Esophagus (tissue), 2 donors: ENCODE data around the gene LHX3. TPM values are rescaled to one million over a fixed set of nuclear protein-coding genes. Genes with fewer than 3 reads are reported as not detected.

ENCODE experiments used
- H3K27ac ChIP-seq, 2 donors: one replicate each; pipeline ENCODE4 v1.5.1; 2013; ENCODE audit warnings: low read depth in 2 of 2, mild to moderate bottlenecking in 2 of 2, inconsistent platforms in 1 of 2, low read length in 1 of 2, moderate library complexity in 1 of 2
- H3K27me3 ChIP-seq, 2 donors: one replicate each; pipeline ENCODE4 v1.6.1; 2013; ENCODE audit warnings: low read length in 2 of 2, control low read depth in 1 of 2, mild to moderate bottlenecking in 1 of 2; ENCODE audit not compliant: insufficient read depth in 2 of 2, control insufficient read depth in 1 of 2
- H3K36me3 ChIP-seq, 2 donors: one replicate each; pipeline ENCODE4 v1.6.1; 2013; ENCODE audit warnings: low read length in 1 of 2; ENCODE audit not compliant: control insufficient read depth in 2 of 2, insufficient read depth in 2 of 2
- H3K4me1 ChIP-seq, 2 donors: one replicate each; pipeline ENCODE4 v1.6.1; 2013; ENCODE audit warnings: low read length in 1 of 2; ENCODE audit not compliant: control insufficient read depth in 2 of 2, insufficient read depth in 2 of 2
- H3K4me3 ChIP-seq, 2 donors: one replicate each; pipeline ENCODE4 v1.5.1; 2013; ENCODE audit warnings: low read length in 2 of 2, mild to moderate bottlenecking in 2 of 2, low read depth in 1 of 2, moderate library complexity in 1 of 2
- H3K9me3 ChIP-seq, 2 donors: one replicate each; pipeline ENCODE4 v1.6.1; 2013; ENCODE audit warnings: mild to moderate bottlenecking in 2 of 2, low read depth in 1 of 2, low read length in 1 of 2, moderate library complexity in 1 of 2; ENCODE audit not compliant: control insufficient read depth in 2 of 2, insufficient read depth in 1 of 2
- WGBS, 2 donors: extraction: QIAGEN DNeasy Blood & Tissue Kit; methylation state at CpG; one replicate each; pipeline ENCODE4 v1.1.7; 2013; 5-methylcytosine and 5-hydroxymethylcytosine counted together
- polyA plus RNA-seq, 2 donors: library from polyadenylated mRNA; stranded (reverse); fragments of 200-250 nt; gene quantifications; one replicate each; pipeline ENCODE4 v1.2.3, GENCODE V29; 2013
- donor health status: healthy with polysubstance abuse.
- donor health status: Bipolar disorder and iron deficiency.

Gene LHX3
- polyA plus RNA-seq, 2 donors: not detected

DNA sequence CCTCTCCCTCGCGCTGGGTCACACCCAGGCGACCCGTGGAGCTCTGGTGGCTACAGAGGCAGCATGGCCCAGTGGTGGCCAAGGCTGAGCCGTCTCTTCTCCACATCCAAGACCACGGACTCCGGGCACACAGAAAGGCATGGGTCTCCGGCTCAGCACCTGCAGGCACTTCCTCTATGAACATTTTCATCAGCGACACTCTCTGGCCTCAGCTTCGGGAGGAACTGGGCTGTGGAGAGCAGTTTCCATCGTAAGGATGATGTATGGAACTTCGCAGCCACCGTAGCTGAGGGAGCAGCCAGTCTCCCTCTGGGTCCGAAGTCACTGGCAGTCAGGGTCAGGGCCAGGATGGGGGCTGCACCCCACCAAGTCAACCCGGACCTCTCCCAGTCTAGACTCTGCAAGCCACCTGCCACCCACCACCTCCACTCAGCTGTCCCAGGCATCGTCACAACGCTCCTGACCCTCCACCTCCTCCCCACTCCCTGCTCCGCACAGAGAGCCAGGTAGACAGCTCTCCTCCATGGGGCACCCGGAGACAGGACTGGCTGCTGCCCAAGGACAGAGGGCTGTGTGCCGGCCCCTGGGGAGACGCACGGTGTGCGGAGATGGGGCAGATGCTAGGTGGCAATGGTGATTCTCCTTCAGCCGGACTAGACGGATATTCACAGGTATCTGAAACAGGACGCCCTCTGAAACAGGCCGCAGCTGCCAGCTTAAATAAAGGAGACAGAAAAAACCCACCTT is 31.0 kb upstream of the LHX3 start:
- WGBS, 2 donors: 93% methylated on average over 27 of the region's 27 CpGs
- no peak overlapping the region for H3K27ac ChIP-seq
- H3K27me3 ChIP-seq: no peaks in the 10 kb centered on the region
- no peak overlapping the region for H3K4me3 ChIP-seq
- H3K4me1 ChIP-seq: peaks cover 1 to 2% of the 10 kb centered on the region in 2 donors
- no peaks in the 10 kb centered on the region for H3K9me3 ChIP-seq
- H3K36me3 ChIP-seq: peaks cover 0 to 13% of the 10 kb centered on the region in 2 donors

DNA sequence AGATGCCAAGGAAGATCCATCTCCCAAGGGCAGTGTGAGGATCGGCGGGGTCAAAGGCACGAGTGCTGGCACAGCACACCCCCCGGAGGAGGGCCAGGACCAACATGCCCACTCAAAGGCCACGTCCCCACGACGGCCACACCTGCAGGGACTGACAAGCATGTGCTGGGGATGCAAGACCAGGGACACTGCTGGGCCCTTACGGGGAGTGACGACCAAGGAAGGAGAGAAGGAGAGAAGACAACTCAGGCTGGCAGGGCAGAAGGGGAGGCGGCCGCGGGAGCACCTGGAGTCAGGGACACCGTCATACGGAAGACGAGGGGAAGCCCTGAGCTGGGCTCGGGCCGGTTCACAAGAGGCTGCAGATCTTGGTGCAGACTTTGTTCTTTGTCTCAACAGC is 30.2 kb upstream of the LHX3 start:
- H3K36me3 ChIP-seq: peaks cover 0 to 13% of the 10 kb centered on the region in 2 donors
- WGBS, 2 donors: 95 to 96% methylated on average over 17 of the region's 17 CpGs

DNA sequence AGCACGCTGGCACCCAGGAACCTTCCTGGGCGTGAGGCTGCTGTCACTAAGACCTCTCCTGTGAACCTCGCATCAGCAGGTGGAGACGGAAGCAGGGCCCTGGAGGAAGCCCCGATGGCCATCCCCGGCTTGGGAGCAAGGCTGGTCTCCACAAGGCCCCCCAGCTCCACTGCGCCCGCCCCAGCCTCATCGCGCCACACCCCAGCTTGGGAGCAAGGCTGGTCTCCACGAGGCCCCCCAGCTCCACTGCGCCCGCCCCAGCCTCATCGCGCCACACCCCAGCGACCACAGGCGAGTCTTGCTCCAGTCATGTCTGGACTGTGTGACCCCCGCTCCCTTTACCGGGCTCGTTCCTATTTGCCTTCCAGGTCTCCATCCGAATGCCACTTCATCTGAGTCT is 29.7 kb upstream of the LHX3 start:
- Histone ChIP-seq H3K36me3 (peaks cover 0 to 13% of the 10 kb centered on the region in 2 donors), H3K27me3 (no peaks in the 10 kb centered on the region), H3K4me3 (no peak overlapping the region), H3K9me3 (no peaks in the 10 kb centered on the region), H3K27ac (no peak overlapping the region), H3K4me1 (peaks cover 0 to 2% of the 10 kb centered on the region in 2 donors)
- WGBS, 2 donors: 95% methylated on average over 19 to 21 of the region's 21 CpGs

More for the DNA sequence above, 30.2 kb upstream of the LHX3 start:
- H3K27ac ChIP-seq: no peak overlapping the region
- H3K4me1 ChIP-seq: peaks cover 0 to 2% of the 10 kb centered on the region in 2 donors
- H3K27me3 ChIP-seq: no peaks in the 10 kb centered on the region
- no peaks in the 10 kb centered on the region for H3K9me3 ChIP-seq
- no peak overlapping the region for H3K4me3 ChIP-seq

DNA sequence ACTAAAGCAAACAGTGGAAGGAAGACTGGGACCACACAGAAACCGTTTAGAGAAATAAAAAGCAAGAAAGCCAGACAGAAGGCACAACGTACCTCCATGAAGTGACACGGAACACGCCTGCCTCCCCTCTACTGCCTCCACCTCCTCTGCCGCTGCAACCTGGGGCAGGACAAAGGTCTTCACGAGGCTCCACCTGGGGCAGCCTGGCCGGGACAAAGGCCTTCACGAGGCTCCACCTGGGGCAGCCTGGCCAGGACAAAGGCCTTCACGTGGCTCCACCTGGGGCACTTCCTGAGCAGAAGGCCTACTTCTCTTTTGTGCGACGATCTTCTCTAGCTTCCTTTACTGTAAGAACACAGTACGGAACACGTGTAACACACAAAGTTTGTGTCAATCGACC is 28.9 kb upstream of the LHX3 start:
- H3K9me3 ChIP-seq: no peaks in the 10 kb centered on the region
- H3K27ac ChIP-seq: no peak overlapping the region
- no peak overlapping the region for H3K4me3 ChIP-seq
- WGBS, 2 donors: 89 to 90% methylated on average over 14 of the region's 14 CpGs
- no peaks in the 10 kb centered on the region for H3K27me3 ChIP-seq
- peaks cover 0 to 13% of the 10 kb centered on the region in 2 donors for H3K36me3 ChIP-seq
- H3K4me1 ChIP-seq: peaks cover 0 to 2% of the 10 kb centered on the region in 2 donors

DNA sequence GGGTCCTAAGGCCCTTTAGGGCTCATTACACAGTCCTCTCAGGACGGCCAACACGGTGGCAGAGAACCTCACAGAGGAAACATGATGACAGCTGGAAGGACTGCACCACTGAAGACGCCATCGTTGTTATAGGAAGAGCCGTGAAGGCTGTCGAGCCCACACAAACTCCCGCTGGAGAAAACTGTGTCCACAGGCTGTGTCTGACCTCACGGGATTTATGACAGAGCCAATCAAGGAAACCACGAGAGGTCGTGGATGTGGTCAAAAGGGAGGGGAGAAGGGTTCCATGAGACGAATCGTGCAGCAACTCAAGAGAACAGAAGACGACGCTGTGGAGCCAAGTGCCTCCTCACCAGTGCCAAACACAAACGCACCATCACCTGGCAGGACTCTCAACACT is 28.5 kb upstream of the LHX3 start:
- no peak overlapping the region for H3K27ac ChIP-seq
- H3K36me3 ChIP-seq: peaks cover 0 to 13% of the 10 kb centered on the region in 2 donors
- H3K4me1 ChIP-seq: peaks cover 1 to 2% of the 10 kb centered on the region in 2 donors
- WGBS, 2 donors: 81 to 82% methylated on average over 15 of the region's 15 CpGs
- H3K9me3 ChIP-seq: no peaks in the 10 kb centered on the region
- H3K27me3 ChIP-seq: no peaks in the 10 kb centered on the region
- H3K4me3 ChIP-seq: no peak overlapping the region

DNA sequence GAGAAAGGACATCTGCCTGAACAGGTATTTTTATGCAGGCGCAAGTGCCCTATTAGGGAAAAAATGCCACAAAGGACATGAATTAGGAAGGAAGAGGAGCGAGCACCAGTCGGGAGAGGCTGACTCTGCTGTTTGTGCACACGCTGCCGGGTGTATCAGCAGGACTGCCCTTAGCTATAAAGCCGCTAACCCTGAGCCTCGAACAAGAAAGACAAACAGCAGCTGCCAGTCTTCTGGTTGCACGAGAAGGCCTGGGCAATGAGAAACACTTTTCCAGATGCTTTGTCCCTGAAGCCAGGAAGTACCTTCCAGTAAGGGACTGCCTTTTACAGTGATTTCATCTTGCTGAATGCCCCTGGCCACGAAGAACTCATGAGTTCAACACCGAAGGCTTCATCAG is 28.0 kb upstream of the LHX3 start:
- Histone ChIP-seq H3K4me1 (peaks cover 0 to 2% of the 10 kb centered on the region in 2 donors), H3K36me3 (peaks cover 0 to 13% of the 10 kb centered on the region in 2 donors), H3K27me3 (no peaks in the 10 kb centered on the region), H3K4me3 (no peak overlapping the region), H3K27ac (no peak overlapping the region), H3K9me3 (no peaks in the 10 kb centered on the region)
- WGBS, 2 donors: 69 to 75% methylated on average over 10 of the region's 10 CpGs

DNA sequence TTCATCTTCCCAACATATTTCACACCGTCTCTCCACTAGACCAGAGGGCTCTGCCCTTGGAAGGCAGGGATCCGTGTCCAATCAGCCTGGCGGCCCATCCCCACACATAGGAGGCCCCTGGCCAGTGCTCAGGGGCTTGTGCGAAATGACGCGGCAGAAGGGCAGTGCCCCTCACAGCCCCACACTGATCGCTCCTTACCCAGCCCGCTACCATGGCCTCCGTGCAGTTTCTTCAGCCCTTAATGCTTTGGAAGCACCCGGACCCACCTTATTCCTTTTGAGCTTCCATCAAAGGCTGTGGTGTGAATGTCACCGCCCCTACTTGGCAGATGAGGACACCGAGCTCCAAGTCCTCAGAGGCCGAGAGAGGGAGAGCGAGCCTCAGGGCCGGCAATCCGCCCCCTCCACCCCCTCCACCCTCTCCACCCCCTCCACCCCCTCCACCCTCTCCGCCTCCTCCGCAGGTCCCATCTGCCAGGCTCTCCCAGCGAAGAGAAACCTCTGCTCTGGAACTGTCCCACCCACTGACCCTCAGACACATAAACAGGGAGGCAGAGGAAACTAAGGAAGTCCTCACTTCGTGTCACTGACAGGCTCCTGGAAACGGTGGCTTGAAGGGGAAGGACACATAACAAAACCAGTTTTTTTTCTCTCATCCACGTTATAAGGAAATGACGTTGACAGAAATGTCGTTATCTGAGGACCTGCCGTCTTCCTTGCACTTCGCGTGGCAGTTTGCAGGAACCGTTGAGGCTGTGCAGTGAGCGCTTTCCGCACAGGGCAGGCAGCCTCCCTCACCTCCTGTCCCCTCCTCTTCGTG is 26.8 kb upstream of the LHX3 start:
- Histone ChIP-seq H3K27me3 (no peaks in the 10 kb centered on the region), H3K36me3 (peaks cover 0 to 13% of the 10 kb centered on the region in 2 donors), H3K27ac (no peak overlapping the region), H3K4me1 (peaks cover 0 to 2% of the 10 kb centered on the region in 2 donors), H3K4me3 (no peak overlapping the region), H3K9me3 (no peaks in the 10 kb centered on the region)
- whole genome bisulfite sequencing, 2 donors: 76 to 86% methylated on average over 29 to 31 of the region's 31 CpGs

DNA sequence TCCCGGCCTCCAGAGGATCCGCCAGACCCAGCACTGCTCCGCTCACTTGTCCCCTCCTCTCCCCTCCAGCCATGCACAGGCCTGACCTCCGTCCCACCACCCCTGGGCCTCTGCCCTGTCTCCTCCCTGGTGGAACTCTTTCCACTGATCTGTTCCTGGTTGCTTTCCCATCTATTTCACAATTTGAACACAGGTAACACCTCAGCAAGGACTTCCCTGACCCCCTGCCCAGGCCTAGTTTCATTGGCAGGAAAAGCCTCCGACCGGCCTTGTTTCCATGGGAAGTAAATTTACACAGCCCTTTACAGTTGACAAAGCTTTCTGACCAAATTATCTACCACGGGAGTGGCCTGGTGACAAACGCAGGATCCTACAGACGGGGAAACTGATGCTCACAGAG is 25.8 kb upstream of the LHX3 start:
- Histone ChIP-seq H3K9me3 (no peaks in the 10 kb centered on the region), H3K4me1 (peaks cover 0 to 8% of the 10 kb centered on the region in 2 donors), H3K27ac (no peak overlapping the region), H3K27me3 (no peaks in the 10 kb centered on the region), H3K36me3 (peaks cover 0 to 9% of the 10 kb centered on the region in 2 donors), H3K4me3 (no peak overlapping the region)
- 85 to 91% methylated on average over 9 of the region's 9 CpGs for WGBS, 2 donors

DNA sequence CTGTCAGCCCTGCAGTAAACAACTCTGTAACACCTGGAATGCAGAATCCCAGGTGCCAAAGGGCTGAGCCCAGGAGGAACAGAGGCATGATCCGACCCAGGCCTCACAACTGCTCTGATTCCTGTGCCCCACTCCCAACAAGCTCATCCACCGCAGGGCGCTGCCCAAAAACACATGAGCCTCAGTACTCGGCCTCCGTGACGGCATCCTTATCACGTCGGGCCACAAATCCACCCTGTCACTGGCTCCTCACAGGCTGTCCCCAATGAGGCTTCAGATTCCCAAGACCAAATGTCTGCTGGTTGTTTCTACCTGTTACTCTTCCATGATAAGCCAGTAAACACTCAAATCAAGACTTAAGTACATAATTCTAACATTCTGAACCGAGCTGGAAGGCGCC is 25.4 kb upstream of the LHX3 start:
- H3K4me3 ChIP-seq: no peak overlapping the region
- no peaks in the 10 kb centered on the region for H3K27me3 ChIP-seq
- H3K36me3 ChIP-seq: peaks cover 0 to 6% of the 10 kb centered on the region in 2 donors
- H3K4me1 ChIP-seq: peaks cover 0 to 11% of the 10 kb centered on the region in 2 donors
- H3K9me3 ChIP-seq: no peaks in the 10 kb centered on the region
- no peak overlapping the region for H3K27ac ChIP-seq
- 91 to 92% methylated on average over 10 of the region's 10 CpGs for WGBS, 2 donors
